GM18520 (cell line): ENCODE data around the gene CGAS.
"Not testable (repeated sequence)": the region's sequence is repeated elsewhere in the genome, so short reads cannot be mapped to it uniquely, and the experiment has no call there.

Experiments used
- ATAC-seq: cut with Tn5 transposase; IDR thresholded peaks from one replicate; pipeline ENCODE4 v1.9.1; 2021; ENCODE audit not compliant: unreplicated experiment

Gene CGAS

GRCh38 chr6:73452107-73452461 is at the start of gene CGAS:
Gene CGAS, minus strand, starts transcription at chr6:73452297. Its CDS starts 116 bp downstream, at chr6:73452181.
- ATAC-seq: peak; percentile 79

GRCh38 chr6:73497915-73498314 is 45.8 kb upstream of the CGAS start:
- no peak for ATAC-seq

GRCh38 chr6:73491377-73491776 is 39.3 kb upstream of the CGAS start:
- ATAC-seq: no peak

DNA sequence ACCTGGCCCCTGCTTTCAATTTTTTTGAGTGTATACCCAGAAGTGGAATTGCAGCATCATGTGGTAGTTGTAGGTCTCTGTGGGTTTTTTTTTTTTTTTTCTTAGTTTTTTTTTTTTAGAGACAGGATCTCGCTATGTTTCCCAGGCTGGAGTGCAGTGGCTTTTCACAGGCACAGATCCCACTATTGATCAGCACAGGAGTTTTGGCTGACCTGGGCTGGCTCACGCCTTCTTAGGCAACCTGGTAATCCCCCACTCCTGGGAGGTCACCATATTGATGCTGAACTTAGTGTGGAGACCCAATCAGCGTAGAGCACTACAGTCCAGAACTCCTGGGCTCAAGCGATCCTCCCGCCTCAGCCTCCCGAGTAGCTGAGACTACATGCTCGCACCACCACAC is 35.4 kb upstream of the CGAS start:
- ATAC-seq: no peak

- ATAC-seq: no peak
Measured at GRCh38 chr6:73484438-73484837, 32.3 kb upstream of the CGAS start.

- no peak for ATAC-seq
Measured at GRCh38 chr6:73481969-73482368, 29.9 kb upstream of the CGAS start.

DNA sequence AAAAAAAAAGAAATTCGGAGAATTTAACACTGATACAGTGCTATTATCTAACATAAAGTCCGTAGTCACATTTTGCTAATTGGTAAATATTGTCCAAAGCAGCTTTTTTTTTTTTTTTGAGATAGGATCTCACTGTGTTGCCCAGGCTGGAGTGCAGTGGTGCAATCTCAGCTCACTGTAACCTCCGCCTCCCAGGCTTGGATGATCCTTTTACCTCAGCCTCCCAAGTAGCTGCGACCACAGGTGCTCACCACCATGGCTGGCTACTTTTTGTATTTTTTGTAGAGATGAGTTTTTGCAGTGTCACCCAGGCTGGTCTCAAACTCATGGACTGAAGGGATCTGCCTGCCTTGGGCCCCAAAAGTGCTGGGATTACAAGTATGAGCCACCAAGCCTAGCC is 25.3 kb upstream of the CGAS start:
- ATAC-seq: no peak

GRCh38 chr6:73476723-73477122 is 24.6 kb upstream of the CGAS start:
- ATAC-seq: no peak

DNA sequence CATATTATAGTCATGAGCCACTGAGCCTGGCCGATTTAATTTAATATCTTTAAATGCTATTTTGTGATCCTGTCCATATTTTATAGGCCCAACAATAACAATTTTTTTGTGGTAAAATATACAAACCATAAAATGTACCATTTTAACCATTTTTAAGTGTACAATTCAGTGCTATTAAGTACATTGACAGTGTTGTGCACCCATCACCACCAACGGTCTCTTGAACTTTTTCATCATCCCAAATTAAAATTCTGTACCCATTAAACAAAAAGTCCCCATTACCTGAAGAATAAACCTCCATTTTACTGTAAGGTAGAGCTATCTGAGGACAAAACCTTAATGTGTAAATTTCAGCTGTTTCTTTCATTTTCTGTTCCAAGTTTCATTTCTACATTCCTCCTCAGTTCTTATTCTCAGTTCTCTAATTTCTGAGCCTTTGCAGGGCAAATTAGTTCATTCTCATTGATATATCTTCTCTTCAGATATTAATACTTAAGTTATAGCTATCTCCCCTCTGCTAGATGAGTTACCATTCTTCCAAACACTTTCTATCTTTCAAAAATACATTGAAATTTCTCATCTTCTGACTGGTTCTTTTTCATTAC is 19.7 kb upstream of the CGAS start:
- peak; percentile 97 for ATAC-seq

DNA sequence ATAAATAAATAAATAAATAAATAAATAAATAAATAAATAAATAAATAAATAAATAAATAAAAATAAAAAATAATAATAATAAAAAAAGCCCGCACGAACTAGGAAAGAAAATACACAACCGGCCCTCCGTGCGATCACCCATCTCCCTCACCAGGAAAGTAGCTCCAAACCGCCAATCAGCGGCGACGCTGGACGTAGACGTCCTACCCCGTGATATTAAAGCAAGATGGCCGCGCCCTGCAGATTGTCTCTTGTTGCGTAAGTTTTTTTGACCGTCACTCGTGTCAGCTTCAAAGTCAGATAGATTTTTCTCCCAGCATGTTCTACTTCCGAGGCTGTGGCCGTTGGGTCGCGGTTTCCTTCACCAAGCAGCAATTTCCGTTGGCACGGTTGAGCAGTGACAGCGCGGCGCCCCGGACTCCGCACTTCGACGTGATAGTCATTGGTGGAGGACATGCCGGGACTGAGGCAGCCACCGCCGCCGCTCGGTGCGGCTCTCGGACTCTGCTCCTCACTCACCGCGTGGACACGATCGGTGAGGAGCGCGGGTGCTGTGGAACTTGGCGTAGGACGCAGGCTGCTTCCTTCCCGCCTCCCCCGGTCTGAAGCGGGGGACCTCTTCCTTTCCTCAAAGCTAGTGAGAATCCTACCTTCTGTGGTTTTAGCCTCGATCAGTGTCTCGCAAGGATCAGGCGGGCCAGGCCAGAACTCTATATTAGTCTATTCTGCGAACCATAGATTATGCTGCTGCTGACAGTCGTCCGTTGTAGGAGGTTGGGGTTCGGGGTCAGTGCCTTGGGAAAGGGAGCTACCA is 9.6 kb upstream of the CGAS start, which contains the start of gene MTO1:
Gene MTO1 (plus strand): TSS at position 201 of the 814 bp plus-strand sequence. CDS start 118 bp downstream, at position 319.
- peak; percentile 94 for ATAC-seq

DNA sequence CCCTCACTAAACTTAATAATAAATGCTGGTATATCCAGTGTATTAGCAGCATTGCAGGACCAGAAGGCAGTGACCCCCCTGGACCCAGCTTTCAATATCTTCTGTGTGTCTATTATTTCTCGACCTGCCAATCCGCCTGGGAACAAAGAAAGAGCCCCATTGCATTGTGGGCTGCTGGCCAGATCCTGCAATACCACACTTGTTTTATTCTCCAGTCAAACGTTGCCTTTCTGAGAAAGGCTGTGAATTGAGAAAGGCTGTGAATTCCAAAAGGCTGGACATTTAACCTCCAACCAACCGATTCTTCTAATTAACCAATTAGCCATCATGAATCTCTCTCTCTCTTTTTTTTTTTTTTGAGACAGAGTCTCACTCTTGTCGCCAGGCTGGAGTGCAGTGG is 8.0 kb upstream of the CGAS start:
- no peak for ATAC-seq

- ATAC-seq: not testable (repeated sequence)
Measured at GRCh38 chr6:73459474-73459873, 7.4 kb upstream of the CGAS start.

- no peak for ATAC-seq
Measured at GRCh38 chr6:73455865-73456629, 4.0 kb upstream of the CGAS start.

GRCh38 chr6:73451223-73452106 is 632 bp downstream of the CGAS start:
- ATAC-seq: peak; percentile 26

DNA sequence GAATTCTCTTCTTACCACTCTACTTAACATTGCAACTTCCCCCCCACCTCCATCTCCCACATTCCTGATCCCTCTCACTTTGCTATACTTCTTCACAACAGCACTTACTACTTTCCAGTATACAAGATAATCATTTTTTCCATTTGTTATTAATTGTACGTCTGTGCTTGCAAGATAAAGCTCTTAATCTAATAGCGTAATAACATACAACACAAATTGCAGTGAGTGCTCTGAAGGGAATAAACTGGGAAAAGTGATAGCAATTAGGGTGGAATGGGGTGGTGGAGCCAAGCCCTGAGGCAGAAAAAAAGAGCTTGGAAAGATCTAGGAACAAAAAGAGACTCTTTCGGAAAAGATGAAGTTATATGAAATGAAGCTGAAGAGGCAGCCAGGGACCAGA is 8.5 kb downstream of the CGAS start:
- no peak for ATAC-seq

GRCh38 chr6:73435236-73435635 is 16.9 kb downstream of the CGAS start:
- ATAC-seq: no peak

DNA sequence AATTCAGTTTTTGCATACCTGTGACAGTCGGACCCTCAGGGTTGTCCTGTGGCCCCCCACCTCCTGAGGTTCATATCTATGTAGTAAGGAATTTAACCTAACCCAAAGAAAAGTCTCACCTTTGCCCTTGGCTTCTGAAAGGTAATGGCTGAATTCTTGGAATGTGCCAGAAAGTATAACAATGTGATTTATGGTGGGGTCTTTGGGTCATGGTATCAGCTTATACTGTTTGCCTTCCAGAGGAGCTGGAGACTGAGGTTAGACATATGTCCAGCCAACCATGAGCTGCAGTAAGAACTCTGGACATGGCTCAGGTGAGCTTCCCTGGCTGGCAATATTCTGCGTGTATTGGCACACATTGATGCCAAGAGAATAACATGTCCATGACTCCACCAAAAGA is 30.6 kb downstream of the CGAS start:
- no peak for ATAC-seq

- no peak for ATAC-seq
Measured at GRCh38 chr6:73418081-73418741, 33.9 kb downstream of the CGAS start.

DNA sequence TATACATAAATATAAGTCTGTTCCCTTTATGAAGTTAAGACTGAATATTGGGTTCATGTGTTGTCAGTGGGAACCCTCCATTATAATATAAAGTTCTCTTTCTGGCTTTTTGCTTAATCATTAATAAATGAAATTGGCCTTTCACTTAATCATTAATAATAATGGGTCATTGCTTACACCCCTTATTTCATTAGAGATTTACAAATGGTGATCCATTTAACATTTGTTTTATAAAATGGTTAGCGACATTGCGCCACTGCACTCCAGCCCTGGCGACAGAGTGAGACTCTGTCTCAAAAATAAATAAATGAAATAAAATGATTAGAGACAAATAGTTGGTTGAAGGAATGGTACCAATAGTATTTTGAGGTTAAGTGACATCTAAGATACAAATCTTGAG is 39.0 kb downstream of the CGAS start:
- no peak for ATAC-seq

DNA sequence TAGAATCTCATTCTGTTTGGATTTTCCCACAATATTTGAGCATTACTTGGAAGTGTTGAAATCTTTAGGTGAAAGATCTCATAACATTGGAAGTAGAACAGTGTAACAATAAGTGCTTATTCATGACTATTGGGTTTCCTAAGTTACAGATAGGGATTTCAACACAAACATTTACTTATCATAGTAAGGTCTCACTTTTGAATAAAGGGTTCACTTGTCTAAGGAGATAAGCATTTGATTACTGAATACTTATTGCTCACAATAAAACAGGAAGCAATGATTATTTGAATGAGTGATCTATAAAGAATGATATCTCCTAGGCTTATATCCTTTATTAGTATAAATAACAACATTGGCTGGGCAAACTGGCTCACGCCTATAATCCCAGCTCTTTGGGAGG is 42.7 kb downstream of the CGAS start:
- ATAC-seq: no peak
